ENCODE measurements around the gene P2RX1.

The P2RX1 gene

DNA sequence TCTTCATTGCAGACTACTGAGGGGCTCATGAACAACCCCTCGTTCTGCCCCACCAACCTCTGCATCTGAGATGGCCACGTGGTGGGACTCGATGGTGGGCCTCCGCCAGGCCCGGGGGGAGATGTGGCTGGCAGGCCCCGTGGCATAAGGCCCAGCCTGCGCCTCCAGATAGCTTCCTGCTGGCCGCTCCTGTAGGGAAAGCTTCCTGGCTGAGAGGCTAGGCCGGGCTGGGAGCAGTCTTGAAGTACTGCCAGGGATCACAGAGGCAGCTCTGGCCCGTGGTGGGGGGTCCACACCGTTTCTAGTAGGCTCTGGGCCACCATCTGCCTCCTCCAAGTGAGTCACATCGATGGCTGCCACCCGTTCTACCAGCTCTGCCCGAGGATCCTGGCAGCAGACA, 31.0 kb downstream of the P2RX1 start:
- Histone ChIP-seq H3F3A (ENCODE audit: insufficient read depth, low read length) (no peaks in the 10 kb centered on the region), H2AFZ (ENCODE audit: low read length) (no peak overlapping the region), H3K27me3 (replicated peaks; ENCODE audit: insufficient read depth, low read length) (no peaks in the 10 kb centered on the region), H3K4me2 (ENCODE audit: low read depth, low read length) (no peak overlapping the region), H3K9me2 (replicated peaks; ENCODE audit: insufficient read depth, low read length) (no peaks in the 10 kb centered on the region), H3K9ac (ENCODE audit: low read length) (no peak overlapping the region), H3K79me2 (ENCODE audit: low read length) (no peaks in the 10 kb centered on the region), H4K20me1 (ENCODE audit: insufficient read depth, low read length) (no peaks in the 10 kb centered on the region), H3K27ac (ENCODE audit: low read length) (no peak overlapping the region), H3K4me3 (ENCODE audit: low read length) (no peak overlapping the region), H3K36me3 (replicated peaks; ENCODE audit: insufficient read depth, low read length) (no peaks in the 10 kb centered on the region), H3K4me1 (ENCODE audit: low read length) (no peaks in the 10 kb centered on the region), H3K9me3 (replicated peaks; ENCODE audit: insufficient read depth, low read length) (no peaks in the 10 kb centered on the region)
- DNase-seq, result no peak
- no peak for TF ChIP-seq CTCF (IDR thresholded peaks at IDR 0.05; ENCODE audit: low read length)
- TF ChIP-seq EZH2 (optimal IDR thresholded peaks at IDR 0.05; ENCODE audit: low read depth, low read length), result no peak
- TF ChIP-seq EZH2phosphoT487 (IDR thresholded peaks at IDR 0.05; ENCODE audit: low read length), result no peak

DNA sequence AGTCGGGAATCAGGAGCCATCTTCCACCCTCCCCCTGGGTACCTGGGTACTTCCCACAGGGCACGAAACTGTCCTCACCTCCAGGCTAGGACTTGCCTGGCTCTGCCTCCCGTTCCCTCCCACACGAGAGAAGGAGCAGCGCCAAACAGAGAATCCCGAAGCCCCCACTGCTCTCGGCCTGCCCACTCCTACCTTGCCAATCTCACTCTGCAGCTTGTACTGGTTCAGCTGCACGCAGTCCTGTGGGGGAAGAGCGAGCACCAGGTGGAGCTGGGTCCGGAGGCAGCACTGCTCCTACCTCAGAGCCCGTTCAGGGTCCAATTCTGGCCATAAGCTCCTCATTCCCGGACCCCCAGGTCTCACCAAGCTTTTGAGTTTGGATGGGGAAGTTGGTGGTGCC, 32.1 kb downstream of the P2RX1 start:
- H3K27ac ChIP-seq (ENCODE audit: low read length), result no peak overlapping the region
- no peak overlapping the region for H3K9ac ChIP-seq (ENCODE audit: low read length)

GRCh38 chr17:3882276-3882675, 34.0 kb downstream of the P2RX1 start:
- H2AFZ ChIP-seq (ENCODE audit: low read length), result no peak overlapping the region
- no peaks in the 10 kb centered on the region for H3K4me1 ChIP-seq (ENCODE audit: low read length)
- H3K9ac ChIP-seq (ENCODE audit: low read length), result no peak overlapping the region
- H3K27ac ChIP-seq (ENCODE audit: low read length), result no peak overlapping the region
- H3K9me2 ChIP-seq (replicated peaks; ENCODE audit: insufficient read depth, low read length), result no peaks in the 10 kb centered on the region
- no peak for TF ChIP-seq CTCF (IDR thresholded peaks at IDR 0.05; ENCODE audit: low read length)
- no peak for TF ChIP-seq EZH2 (optimal IDR thresholded peaks at IDR 0.05; ENCODE audit: low read depth, low read length)
- no peak for TF ChIP-seq EZH2phosphoT487 (IDR thresholded peaks at IDR 0.05; ENCODE audit: low read length)
- H3K27me3 ChIP-seq (replicated peaks; ENCODE audit: insufficient read depth, low read length), result no peaks in the 10 kb centered on the region
- H3K9me3 ChIP-seq (replicated peaks; ENCODE audit: insufficient read depth, low read length), result no peaks in the 10 kb centered on the region
- H3K4me2 ChIP-seq (ENCODE audit: low read depth, low read length), result no peak overlapping the region
- no peak overlapping the region for H3K4me3 ChIP-seq (ENCODE audit: low read length)
- no peak for DNase-seq
- H3K79me2 ChIP-seq (ENCODE audit: low read length), result no peaks in the 10 kb centered on the region
- no peaks in the 10 kb centered on the region for H4K20me1 ChIP-seq (ENCODE audit: insufficient read depth, low read length)
- no peaks in the 10 kb centered on the region for H3K36me3 ChIP-seq (replicated peaks; ENCODE audit: insufficient read depth, low read length)
- no peaks in the 10 kb centered on the region for H3F3A ChIP-seq (ENCODE audit: insufficient read depth, low read length)

More for the DNA sequence above, 32.1 kb downstream of the P2RX1 start:
- Histone ChIP-seq H3K9me2 (replicated peaks; ENCODE audit: insufficient read depth, low read length) (no peaks in the 10 kb centered on the region), H3K36me3 (replicated peaks; ENCODE audit: insufficient read depth, low read length) (no peaks in the 10 kb centered on the region), H3K9me3 (replicated peaks; ENCODE audit: insufficient read depth, low read length) (no peaks in the 10 kb centered on the region), H4K20me1 (ENCODE audit: insufficient read depth, low read length) (no peaks in the 10 kb centered on the region), H3K4me3 (ENCODE audit: low read length) (no peak overlapping the region), H3K27me3 (replicated peaks; ENCODE audit: insufficient read depth, low read length) (no peaks in the 10 kb centered on the region), H3F3A (ENCODE audit: insufficient read depth, low read length) (no peaks in the 10 kb centered on the region), H3K4me2 (ENCODE audit: low read depth, low read length) (no peak overlapping the region), H3K79me2 (ENCODE audit: low read length) (no peaks in the 10 kb centered on the region), H2AFZ (ENCODE audit: low read length) (no peak overlapping the region), H3K4me1 (ENCODE audit: low read length) (no peaks in the 10 kb centered on the region)
- TF ChIP-seq EZH2 (optimal IDR thresholded peaks at IDR 0.05; ENCODE audit: low read depth, low read length) (no peak), EZH2phosphoT487 (IDR thresholded peaks at IDR 0.05; ENCODE audit: low read length) (no peak), CTCF (IDR thresholded peaks at IDR 0.05; ENCODE audit: low read length) (no peak)
- DNase-seq, result no peak

Measured in MM.1S (cell line).